GM19025 (cell line): Measurements from ENCODE around the gene UAP1L1.

Experiments
- ATAC-seq: cut with Tn5 transposase; IDR thresholded peaks from one replicate; pipeline ENCODE4 v1.9.1; 2021; ENCODE audit warnings: mild to moderate bottlenecking, low read depth, moderate library complexity; ENCODE audit not compliant: unreplicated experiment

UAP1L1 gene

GRCh38 chr9:137071282-137071681 lies 6.0 kb upstream of the UAP1L1 start:
- no peak for ATAC-seq

- no peak for ATAC-seq
These were observed 3.3 kb upstream of the UAP1L1 start for GRCh38 chr9:137073992-137074399.

GRCh38 chr9:137074657-137075274 lies 2.6 kb upstream of the UAP1L1 start:
- no peak for ATAC-seq

GRCh38 chr9:137075275-137075775 lies 2.0 kb upstream of the UAP1L1 start:
- no peak for ATAC-seq

- no peak for ATAC-seq
These were observed 694 bp upstream of the UAP1L1 start for GRCh38 chr9:137076636-137077009.

- ATAC-seq, result peak; percentile 21
These were observed 709 bp downstream of the UAP1L1 start for GRCh38 chr9:137077758-137078693.

- ATAC-seq, result no peak
These were observed 1.5 kb downstream of the UAP1L1 start for GRCh38 chr9:137078701-137079400.

GRCh38 chr9:137079401-137079787 lies 2.1 kb downstream of the UAP1L1 start:
- no peak for ATAC-seq

- ATAC-seq, result no peak
These were observed 3.2 kb downstream of the UAP1L1 start for GRCh38 chr9:137080260-137081122.

GRCh38 chr9:137082222-137082924 lies 5.1 kb downstream of the UAP1L1 start:
- no peak for ATAC-seq

GRCh38 chr9:137082925-137083290 lies 5.6 kb downstream of the UAP1L1 start:
- ATAC-seq, result no peak

- no peak for ATAC-seq
These were observed 6.2 kb downstream of the UAP1L1 start for GRCh38 chr9:137083394-137084004.

- no peak for ATAC-seq
These were observed 7.2 kb downstream of the UAP1L1 start for GRCh38 chr9:137084526-137084925.

- no peak for ATAC-seq
These were observed 8.7 kb downstream of the UAP1L1 start for GRCh38 chr9:137085920-137086530.

GRCh38 chr9:137086531-137087408 lies 9.5 kb downstream of the UAP1L1 start, which contains the start of gene MAN1B1:
Gene MAN1B1 (plus strand): TSS chr9:137086985. CDS start chr9:137087000, 15 bp downstream.
- peak; percentile 81 for ATAC-seq

- ATAC-seq, result no peak
These were observed 10.2 kb downstream of the UAP1L1 start for GRCh38 chr9:137087409-137087925.

- ATAC-seq, result no peak
These were observed 10.8 kb downstream of the UAP1L1 start for GRCh38 chr9:137088121-137088520.
